GM12878 (cell line): Measurements from ENCODE around the gene ARHGDIA. TPM values are rescaled to one million over a fixed set of nuclear protein-coding genes. Genes with fewer than 3 reads are reported as not detected.

Experiments used
- ATAC-seq: fragments of 200-7000 bp; cut with Tn5 transposase; 3 replicates; pipeline ENCODE4 v1.9.1; 2020; ENCODE audit warnings: mild to moderate bottlenecking, moderate library complexity
- BruUV-seq: library from RNA; stranded (reverse); fragments of 400-500 nt; replicated peaks from 2 replicates; lab custom pipeline; 2021; lab: Mats Ljungman, UMichigan
- CTCF ChIA-PET: fragments of 300-600 bp; sonication (Branson Sonifier 250); formaldehyde crosslinking; extraction: SDS; loops from one replicate; lab custom pipeline; 2021; ENCODE audit warnings: inconsistent platforms; lab: Yijun Ruan, JAX
- POLR2A ChIA-PET: fragments of 350-600 bp; formaldehyde crosslinking; extraction: SDS; loops from one replicate; lab custom pipeline; 2021; ENCODE audit warnings: inconsistent platforms; lab: Charles Lee
- RAD21 ChIA-PET: fragments of 300-600 bp; sonication (Branson Sonifier 250); formaldehyde crosslinking; loops from one replicate; lab custom pipeline; 2023; ENCODE audit warnings: antibody characterized with exemption; ENCODE audit not compliant: unreplicated experiment; lab: Charles Lee
- SMC1A ChIA-PET: fragments of 300-600 bp; sonication (Branson Sonifier 250); formaldehyde crosslinking; loops from one replicate; lab custom pipeline; 2023; ENCODE audit not compliant: unreplicated experiment, uncharacterized antibody; lab: Charles Lee
- DNase-seq: peaks from one replicate; pipeline ENCODE4 v3.0.0-alpha.2; 2011; ENCODE audit warnings: low read depth, low spot score
- FAIRE-seq: peaks from 3 replicates; lab custom pipeline; 2011; peaks lifted over from hg19 to GRCh38; lab: Jason Lieb, UNC
- H2AFZ ChIP-seq: 2 replicates; pipeline ENCODE4 v1.6.0; 2011; ENCODE audit warnings: low read depth, low read length, control low read depth; ENCODE audit not compliant: control insufficient read depth
- H3K27ac ChIP-seq: 2 replicates; pipeline ENCODE4 v1.5.1; 2011; ENCODE audit warnings: control low read depth; ENCODE audit not compliant: control insufficient read depth, insufficient read depth
- H3K27me3 ChIP-seq, 2 experiments: replicated peaks in 1 of 2; 2 replicates each; pipeline versions ENCODE4 v1.6.0 to v1.6.1; 2011; ENCODE audit warnings: low read length in 1 of 2; ENCODE audit not compliant: control insufficient read depth in 2 of 2, insufficient read depth in 2 of 2
- H3K36me3 ChIP-seq, 2 experiments: 2 replicates each; pipeline ENCODE4 v1.5.1; 2011; ENCODE audit warnings: low read length in 1 of 2; ENCODE audit not compliant: control insufficient read depth in 2 of 2, insufficient read depth in 2 of 2
- H3K4me1 ChIP-seq: 2 replicates; pipeline ENCODE4 v1.6.1; 2011; ENCODE audit warnings: mild to moderate bottlenecking, low read length, moderate library complexity, mixed read lengths; ENCODE audit not compliant: control insufficient read depth, insufficient read depth
- H3K4me2 ChIP-seq: 2 replicates; pipeline ENCODE4 v1.6.0; 2011; ENCODE audit warnings: control low read depth; ENCODE audit not compliant: control insufficient read depth, insufficient read depth
- H3K4me3 ChIP-seq: fragments of 200-600 bp; sonication (generic); 2 replicates; pipeline ENCODE4 v1.5.1; 2016
- H3K79me2 ChIP-seq: 2 replicates; pipeline ENCODE4 v1.6.0; 2011; ENCODE audit warnings: low read length; ENCODE audit not compliant: control insufficient read depth, insufficient read depth
- H3K9ac ChIP-seq: 2 replicates; pipeline ENCODE4 v1.8.0; 2011; ENCODE audit warnings: low read length, control low read depth, mixed read lengths; ENCODE audit not compliant: control insufficient read depth, insufficient read depth
- H3K9me3 ChIP-seq: replicated peaks from 3 replicates; pipeline ENCODE4 v1.5.1; 2011; ENCODE audit warnings: mild to moderate bottlenecking, low read length; ENCODE audit not compliant: control insufficient read depth, insufficient read depth
- H4K20me1 ChIP-seq: 2 replicates; pipeline ENCODE4 v1.6.0; 2011; ENCODE audit not compliant: control insufficient read depth, insufficient read depth
- BCL3 ChIP-seq: IDR thresholded peaks from 2 replicates; pipeline ENCODE4 v1.6.1; 2011; ENCODE audit warnings: borderline replicate concordance, low read depth, mild to moderate bottlenecking, moderate library complexity, low read length; ENCODE audit not compliant: insufficient read depth, poor library complexity, severe bottlenecking
- CHD1 ChIP-seq: IDR thresholded peaks from 2 replicates; pipeline ENCODE4 v1.6.1; 2012; ENCODE audit warnings: low read depth, low read length, improper control_type of control experiment
- CHD2 ChIP-seq: IDR thresholded peaks from 2 replicates; pipeline ENCODE4 v1.6.1; 2011; ENCODE audit warnings: low read depth, low read length, improper control_type of control experiment, borderline replicate concordance
- CREM ChIP-seq: IDR thresholded peaks from 2 replicates; pipeline ENCODE4 v1.6.1; 2014; ENCODE audit warnings: antibody characterized with exemption, low read depth
- EED ChIP-seq: sonication (generic); IDR thresholded peaks from 2 replicates; pipeline ENCODE4 v1.6.1; 2016; ENCODE audit warnings: antibody characterized with exemption, low read depth
- EZH2 ChIP-seq: IDR thresholded peaks from 2 replicates; pipeline ENCODE4 v1.6.1; 2012; ENCODE audit warnings: low read depth, mild to moderate bottlenecking, control low read depth, inconsistent platforms, low read length, borderline replicate concordance; ENCODE audit not compliant: control insufficient read depth
- IKZF2 ChIP-seq, 2 experiments: fragments of 450-650 bp; IDR thresholded peaks; 2 replicates each; pipeline ENCODE4 v1.6.1; 2017; ENCODE audit warnings: mild to moderate bottlenecking in 2 of 2, moderate library complexity in 2 of 2
- NFXL1 ChIP-seq: fragments of 450-650 bp; IDR thresholded peaks from 2 replicates; pipeline ENCODE4 v1.6.1; 2017; ENCODE audit warnings: antibody characterized with exemption, mild to moderate bottlenecking, borderline replicate concordance
- NR2C1 ChIP-seq: fragments of 450-650 bp; IDR thresholded peaks from 2 replicates; pipeline ENCODE4 v1.6.1; 2017; ENCODE audit warnings: antibody characterized with exemption, mild to moderate bottlenecking, moderate library complexity
- PAX8 ChIP-seq: fragments of 450-650 bp; IDR thresholded peaks from 2 replicates; pipeline ENCODE4 v1.6.1; 2017; ENCODE audit warnings: mild to moderate bottlenecking, moderate library complexity
- POLR2A ChIP-seq: IDR thresholded peaks from 2 replicates; pipeline ENCODE4 v1.6.1; 2011; ENCODE audit warnings: low read depth, mild to moderate bottlenecking, low read length
- RELA ChIP-seq: fragments of 450-650 bp; IDR thresholded peaks from 2 replicates; pipeline ENCODE4 v1.8.0; 2014; ENCODE audit warnings: borderline replicate concordance; ENCODE audit not compliant: partially characterized antibody
- RUNX3 ChIP-seq: IDR thresholded peaks from 2 replicates; pipeline ENCODE4 v1.6.1; 2012; ENCODE audit warnings: low read length, inconsistent platforms
- YBX1 ChIP-seq: fragments of 450-650 bp; IDR thresholded peaks from 2 replicates; pipeline ENCODE4 v1.6.1; 2016; ENCODE audit warnings: antibody characterized with exemption
- WGBS: methylation state at CpG from one replicate; pipeline ENCODE4 v1.1.6; 2016; ENCODE audit warnings: low lambda C conversion rate; ENCODE audit not compliant: insufficient replicate concordance, insufficient coverage; ENCODE audit errors: missing lambda C conversion rate; 5-methylcytosine and 5-hydroxymethylcytosine counted together
- in situ Hi-C: fragments of 300-500 bp; cut with MboI; formaldehyde crosslinking; loops from 9 replicates; pipeline ENCODE4 v1.14.3; 2018; ENCODE audit warnings: mixed read lengths
- intact Hi-C: fragments of 100-400 bp; cut with micrococcal nuclease; formaldehyde crosslinking; loops from one replicate; pipeline ENCODE4 v1.14.2; 2022; ENCODE audit not compliant: unreplicated experiment
- polyA plus RNA-seq, 11 experiments: library from polyadenylated mRNA; depleted of rRNA in 4 of 11; unstranded in 6 of 11; stranded (reverse) in 5 of 11; fragments of >200 nt; fragmentation: Nextera tagmentation in 4 of 11; fragmentation: Illumina TruSeq in 1 of 11; extraction: Ambion mirVana in 4 of 11; extraction: Trizol in 1 of 11; gene quantifications; 1 replicate in 1 of 11; 2 replicates in 10 of 11; pipeline versions ENCODE4 v1.2.1 to v1.2.3, GENCODE V29; 2011 to 2016; ENCODE audit warnings: inconsistent platforms in 2 of 11, missing spikeins in 2 of 11, low read depth in 1 of 11
- total RNA-seq, 4 experiments: library from RNA; depleted of rRNA in 3 of 4; stranded (reverse); fragments of >200 nt in 3 of 4; fragmentation: Illumina TruSeq in 1 of 4; extraction: Trizol in 1 of 4; gene quantifications; 2 replicates each; pipeline versions ENCODE4 v1.2.1 to v1.2.3, GENCODE V29; 2013 to 2021
- TF ChIP-seq, protein P1 (sequence below): IDR thresholded peaks from 2 replicates; pipeline ENCODE4 v1.6.1; 2011; ENCODE audit warnings: low read depth, low read length, improper control_type of control experiment, borderline replicate concordance
- TF ChIP-seq, protein P2 (sequence below): fragments of 450-650 bp; IDR thresholded peaks from 2 replicates; pipeline ENCODE4 v1.6.1; 2017; ENCODE audit warnings: mild to moderate bottlenecking, moderate library complexity
- TF ChIP-seq, protein P3 (sequence below): IDR thresholded peaks from 2 replicates; pipeline ENCODE4 v1.6.1; 2012; ENCODE audit warnings: mild to moderate bottlenecking, low read depth, low read length

Gene ARHGDIA
- total and polyA plus RNA-seq, 10 of the 15 experiments (the other 5 are each of a cell fraction or from before 2014, with no cell fraction given), result 17.9 to 552 (median 169) TPM

DNA sequence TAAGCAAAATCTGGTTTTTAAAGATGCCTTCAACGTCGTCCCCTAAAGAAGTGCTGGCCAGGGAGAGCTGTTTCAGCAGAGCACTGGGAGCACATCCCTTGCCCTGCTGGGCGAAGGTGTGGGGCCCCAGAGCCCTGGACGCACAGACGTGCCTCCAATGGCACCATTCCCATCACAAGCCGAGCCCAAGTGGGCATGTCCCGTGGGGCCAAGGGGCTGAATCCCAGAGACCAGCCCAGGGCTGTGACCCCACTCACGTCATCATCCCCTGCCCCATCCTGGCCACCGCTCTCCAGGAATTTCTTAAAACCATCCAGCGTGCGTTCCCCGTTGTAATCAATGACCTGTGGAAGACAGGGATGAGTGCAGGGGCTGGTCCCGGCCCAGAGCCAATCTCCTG is 26.2 kb downstream of the ARHGDIA start:
- RAD21 ChIA-PET, result no interaction called here
- H3K4me1 ChIP-seq, result no peaks in the 10 kb centered on the region
- ATAC-seq (no peak), DNase-seq (no peak), FAIRE-seq (no peak)
- no peak overlapping the region for H3K4me3 ChIP-seq
- no peaks in the 10 kb centered on the region for H3K79me2 ChIP-seq
- WGBS, result 98% methylated on average over 13 of the region's 13 CpGs
- H3K27me3 ChIP-seq, result no peaks in the 10 kb centered on the region
- H2AFZ ChIP-seq, result no peak overlapping the region
- no peak overlapping the region for H3K4me2 ChIP-seq
- intact Hi-C loops, result no loop called here
- POLR2A ChIA-PET, result no interaction called here
- SMC1A ChIA-PET, result no interaction called here
- CTCF ChIA-PET, result interaction anchor here (0.6 kb wide), 1 partner anchor 11 kb away, joined by 3 read pairs; no protein-coding TSS in a partner anchor
- H3K27ac ChIP-seq, result no peak overlapping the region
- in situ Hi-C loops, result no loop called here
- no TSS peak for BruUV-seq
- no peak overlapping the region for H3K9ac ChIP-seq
- H3K9me3 ChIP-seq, result no peaks in the 10 kb centered on the region
- H3K36me3 ChIP-seq, result peaks cover 33 to 40% of the 10 kb centered on the region in 2 experiments
- H4K20me1 ChIP-seq, result no peaks in the 10 kb centered on the region
- TF ChIP-seq CREM, result no peak
- TF ChIP-seq, protein P1, sequence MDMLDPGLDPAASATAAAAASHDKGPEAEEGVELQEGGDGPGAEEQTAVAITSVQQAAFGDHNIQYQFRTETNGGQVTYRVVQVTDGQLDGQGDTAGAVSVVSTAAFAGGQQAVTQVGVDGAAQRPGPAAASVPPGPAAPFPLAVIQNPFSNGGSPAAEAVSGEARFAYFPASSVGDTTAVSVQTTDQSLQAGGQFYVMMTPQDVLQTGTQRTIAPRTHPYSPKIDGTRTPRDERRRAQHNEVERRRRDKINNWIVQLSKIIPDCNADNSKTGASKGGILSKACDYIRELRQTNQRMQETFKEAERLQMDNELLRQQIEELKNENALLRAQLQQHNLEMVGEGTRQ, result no peak
- no peak for TF ChIP-seq CHD2
- no peak for TF ChIP-seq YBX1
- TF ChIP-seq PAX8, result no peak
- TF ChIP-seq, protein P2, sequence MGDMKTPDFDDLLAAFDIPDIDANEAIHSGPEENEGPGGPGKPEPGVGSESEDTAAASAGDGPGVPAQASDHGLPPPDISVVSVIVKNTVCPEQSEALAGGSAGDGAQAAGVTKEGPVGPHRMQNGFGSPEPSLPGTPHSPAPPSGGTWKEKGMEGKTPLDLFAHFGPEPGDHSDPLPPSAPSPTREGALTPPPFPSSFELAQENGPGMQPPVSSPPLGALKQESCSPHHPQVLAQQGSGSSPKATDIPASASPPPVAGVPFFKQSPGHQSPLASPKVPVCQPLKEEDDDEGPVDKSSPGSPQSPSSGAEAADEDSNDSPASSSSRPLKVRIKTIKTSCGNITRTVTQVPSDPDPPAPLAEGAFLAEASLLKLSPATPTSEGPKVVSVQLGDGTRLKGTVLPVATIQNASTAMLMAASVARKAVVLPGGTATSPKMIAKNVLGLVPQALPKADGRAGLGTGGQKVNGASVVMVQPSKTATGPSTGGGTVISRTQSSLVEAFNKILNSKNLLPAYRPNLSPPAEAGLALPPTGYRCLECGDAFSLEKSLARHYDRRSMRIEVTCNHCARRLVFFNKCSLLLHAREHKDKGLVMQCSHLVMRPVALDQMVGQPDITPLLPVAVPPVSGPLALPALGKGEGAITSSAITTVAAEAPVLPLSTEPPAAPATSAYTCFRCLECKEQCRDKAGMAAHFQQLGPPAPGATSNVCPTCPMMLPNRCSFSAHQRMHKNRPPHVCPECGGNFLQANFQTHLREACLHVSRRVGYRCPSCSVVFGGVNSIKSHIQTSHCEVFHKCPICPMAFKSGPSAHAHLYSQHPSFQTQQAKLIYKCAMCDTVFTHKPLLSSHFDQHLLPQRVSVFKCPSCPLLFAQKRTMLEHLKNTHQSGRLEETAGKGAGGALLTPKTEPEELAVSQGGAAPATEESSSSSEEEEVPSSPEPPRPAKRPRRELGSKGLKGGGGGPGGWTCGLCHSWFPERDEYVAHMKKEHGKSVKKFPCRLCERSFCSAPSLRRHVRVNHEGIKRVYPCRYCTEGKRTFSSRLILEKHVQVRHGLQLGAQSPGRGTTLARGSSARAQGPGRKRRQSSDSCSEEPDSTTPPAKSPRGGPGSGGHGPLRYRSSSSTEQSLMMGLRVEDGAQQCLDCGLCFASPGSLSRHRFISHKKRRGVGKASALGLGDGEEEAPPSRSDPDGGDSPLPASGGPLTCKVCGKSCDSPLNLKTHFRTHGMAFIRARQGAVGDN, result no peak
- TF ChIP-seq, protein P3, sequence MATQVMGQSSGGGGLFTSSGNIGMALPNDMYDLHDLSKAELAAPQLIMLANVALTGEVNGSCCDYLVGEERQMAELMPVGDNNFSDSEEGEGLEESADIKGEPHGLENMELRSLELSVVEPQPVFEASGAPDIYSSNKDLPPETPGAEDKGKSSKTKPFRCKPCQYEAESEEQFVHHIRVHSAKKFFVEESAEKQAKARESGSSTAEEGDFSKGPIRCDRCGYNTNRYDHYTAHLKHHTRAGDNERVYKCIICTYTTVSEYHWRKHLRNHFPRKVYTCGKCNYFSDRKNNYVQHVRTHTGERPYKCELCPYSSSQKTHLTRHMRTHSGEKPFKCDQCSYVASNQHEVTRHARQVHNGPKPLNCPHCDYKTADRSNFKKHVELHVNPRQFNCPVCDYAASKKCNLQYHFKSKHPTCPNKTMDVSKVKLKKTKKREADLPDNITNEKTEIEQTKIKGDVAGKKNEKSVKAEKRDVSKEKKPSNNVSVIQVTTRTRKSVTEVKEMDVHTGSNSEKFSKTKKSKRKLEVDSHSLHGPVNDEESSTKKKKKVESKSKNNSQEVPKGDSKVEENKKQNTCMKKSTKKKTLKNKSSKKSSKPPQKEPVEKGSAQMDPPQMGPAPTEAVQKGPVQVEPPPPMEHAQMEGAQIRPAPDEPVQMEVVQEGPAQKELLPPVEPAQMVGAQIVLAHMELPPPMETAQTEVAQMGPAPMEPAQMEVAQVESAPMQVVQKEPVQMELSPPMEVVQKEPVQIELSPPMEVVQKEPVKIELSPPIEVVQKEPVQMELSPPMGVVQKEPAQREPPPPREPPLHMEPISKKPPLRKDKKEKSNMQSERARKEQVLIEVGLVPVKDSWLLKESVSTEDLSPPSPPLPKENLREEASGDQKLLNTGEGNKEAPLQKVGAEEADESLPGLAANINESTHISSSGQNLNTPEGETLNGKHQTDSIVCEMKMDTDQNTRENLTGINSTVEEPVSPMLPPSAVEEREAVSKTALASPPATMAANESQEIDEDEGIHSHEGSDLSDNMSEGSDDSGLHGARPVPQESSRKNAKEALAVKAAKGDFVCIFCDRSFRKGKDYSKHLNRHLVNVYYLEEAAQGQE, result no peak
- no peak for TF ChIP-seq IKZF2 (IDR thresholded peaks at IDR 0.05)
- TF ChIP-seq NR2C1, result no peak
- TF ChIP-seq BCL3, result no peak
- no peak for TF ChIP-seq RUNX3
- TF ChIP-seq NFXL1, result no peak
- no peak for TF ChIP-seq EZH2
- TF ChIP-seq EED, result no peak
- TF ChIP-seq POLR2A, result no peak
- TF ChIP-seq RELA, result no peak
- TF ChIP-seq CHD1, result no peak
